AG09319 (cell line): ENCODE data around the gene HNRNPLL.

Source experiments
- DNase-seq: peaks from one replicate; pipeline ENCODE4 v3.0.0-alpha.2; 2010; ENCODE audit warnings: low read depth; ENCODE audit errors: extremely low read depth
- CTCF ChIP-seq: IDR thresholded peaks from 2 replicates; pipeline ENCODE4 v1.5.1; 2011; ENCODE audit warnings: low read depth, mild to moderate bottlenecking, inconsistent platforms, low read length, moderate library complexity

The HNRNPLL gene

GRCh38 chr2:38523728-38524437, 78.8 kb downstream of the HNRNPLL start:
- no peak for DNase-seq
- TF ChIP-seq CTCF, result no peak

- TF ChIP-seq CTCF, result no peak
- no peak for DNase-seq
Measured at GRCh38 chr2:38522754-38523349, 79.9 kb downstream of the HNRNPLL start.

GRCh38 chr2:38521835-38522234, 80.9 kb downstream of the HNRNPLL start:
- DNase-seq, result no peak
- TF ChIP-seq CTCF, result no peak

- no peak for TF ChIP-seq CTCF
- no peak for DNase-seq
Measured at GRCh38 chr2:38517284-38517683, 85.4 kb downstream of the HNRNPLL start.

- TF ChIP-seq CTCF, result no peak
- DNase-seq, result no peak
Measured at GRCh38 chr2:38516526-38516925, 86.2 kb downstream of the HNRNPLL start.

GRCh38 chr2:38516122-38516521, 86.6 kb downstream of the HNRNPLL start:
- TF ChIP-seq CTCF, result no peak
- no peak for DNase-seq
